Heart left ventricle (tissue), 13 donors: ENCODE data around the gene RRP1.

Experiments used
- CTCF ChIP-seq, 12 donors: fragments of 200-600 bp; sonication (generic) in 4 of 12; IDR thresholded peaks; one replicate each; pipeline versions ENCODE4 v1.5.0 to v1.8.0; 2018 to 2022; ENCODE audit warnings: antibody characterized with exemption in 12 of 12, mild to moderate bottlenecking in 5 of 12
- POLR2A ChIP-seq, 2 donors: fragments of 450-650 bp; IDR thresholded peaks; one replicate each; pipeline ENCODE4 v1.6.1; 2017; ENCODE audit warnings: antibody characterized with exemption in 2 of 2, mild to moderate bottlenecking in 2 of 2, moderate library complexity in 2 of 2
- donor health status: ischemic (EF 13 %, LVEDD 7.1; RV severe dilation, severe dysfunction).
- donor health status: DM: no; HTN: yes; CAD: no.
- donor health status: DM: no; HTN: no; CAD: no.
- donor health status: ischemic (EF 25% LVEDD 6.9; RV normal size, moderate dysfunction).
- donor health status: ischemic (EF 25% LVEDD 5.7; RV mildly dilated, moderate dysfunction).
- donor health status: ischemic (EF 35%, LVEDD 5.7; RV mildly dilated, moderate dysfunction).
- donor health status: nonischemic (EF 11% LVEDD 7.7; RV severe dilation, severe dysfunction).
- donor health status: DM: yes; HTN: yes; CAD: no.
- donor health status: PGD.
- donor health status: ischemic (EF 29% LVEDD 5.4; RV normal size, mild dysfunction).
- donor health status: nonischemic (EF 23%, LVEDD 6.1; RV moderate dilation, normal function).

- no peak for TF ChIP-seq CTCF (IDR thresholded peaks at IDR 0.05)
- TF ChIP-seq POLR2A (IDR thresholded peaks at IDR 0.05) = no peak
Observed at GRCh38 chr21:43835050-43835449, 45.7 kb downstream of the RRP1 start.
